ENCODE results near the gene CSKMT.
A peak's percentile ranks its signal among the peaks of the same experiment; 100 is the strongest.
"Not testable (repeated sequence)": the region's sequence is repeated elsewhere in the genome, so short reads cannot be mapped to it uniquely, and the experiment has no call there.

CSKMT gene

DNA sequence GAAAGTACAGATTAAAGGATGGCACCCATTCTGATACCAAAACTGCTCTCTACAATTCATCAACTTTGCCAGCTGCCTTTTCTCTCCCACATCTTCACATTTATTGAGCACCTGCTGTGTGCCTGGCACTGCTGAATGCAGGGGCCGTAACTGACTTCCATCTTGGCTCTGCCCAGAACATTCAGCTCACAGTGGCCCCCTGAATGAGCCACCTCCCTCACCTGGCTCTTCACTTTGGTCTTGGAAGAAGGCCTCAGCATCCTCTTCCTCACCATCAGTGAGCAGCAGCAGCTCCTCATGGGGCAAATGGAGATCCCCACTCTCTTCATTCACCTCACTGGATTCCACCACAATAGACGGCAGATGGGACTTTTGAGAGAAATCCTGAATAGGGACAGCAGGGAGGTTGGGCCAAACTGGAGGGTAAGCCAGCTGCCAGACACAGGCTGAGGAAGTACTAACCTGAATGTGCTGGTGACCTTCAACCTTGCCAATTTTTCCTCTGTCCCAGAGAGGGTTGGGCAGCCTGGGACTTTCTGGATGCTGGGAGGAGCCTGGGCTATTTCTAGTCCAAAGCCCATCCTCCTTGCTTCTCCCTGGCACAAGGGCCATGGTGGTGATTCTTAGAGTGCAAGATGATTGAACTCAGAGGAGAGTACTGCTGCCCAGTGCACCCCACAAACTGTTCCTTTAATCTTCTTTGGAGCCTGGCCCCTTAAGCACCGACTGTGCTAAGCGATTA lies 4.5 kb downstream of the CSKMT start:
- DNase-seq (ENCODE audit: insufficient read length, low spot score) (no peak), FAIRE-seq (no peak)
- TF ChIP-seq POLR2A (IDR thresholded peaks at IDR 0.05; ENCODE audit: low read depth, low read length), result no peak

DNA sequence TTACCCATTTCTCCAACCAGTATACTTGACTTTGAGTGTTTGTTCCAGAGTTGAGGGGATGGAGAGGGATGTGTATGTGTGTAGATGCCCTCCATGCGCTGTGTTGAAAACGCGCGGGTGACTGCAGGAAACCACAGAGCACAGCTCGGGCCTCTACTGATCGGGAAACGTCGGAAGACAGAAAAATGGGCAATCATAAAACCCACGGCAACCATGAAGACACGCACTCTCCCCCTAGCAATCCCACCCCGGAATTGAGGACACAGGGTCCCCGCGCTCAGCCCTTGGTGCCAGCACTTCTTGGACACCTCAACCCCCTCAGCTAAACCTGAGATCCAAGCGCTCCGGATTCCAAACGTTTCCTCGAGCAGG lies 6.1 kb downstream of the CSKMT start:
- DNase-seq (ENCODE audit: insufficient read length, low spot score), result no peak
- no peak for TF ChIP-seq POLR2A (IDR thresholded peaks at IDR 0.05; ENCODE audit: low read depth, low read length)
- no peak for FAIRE-seq

DNA sequence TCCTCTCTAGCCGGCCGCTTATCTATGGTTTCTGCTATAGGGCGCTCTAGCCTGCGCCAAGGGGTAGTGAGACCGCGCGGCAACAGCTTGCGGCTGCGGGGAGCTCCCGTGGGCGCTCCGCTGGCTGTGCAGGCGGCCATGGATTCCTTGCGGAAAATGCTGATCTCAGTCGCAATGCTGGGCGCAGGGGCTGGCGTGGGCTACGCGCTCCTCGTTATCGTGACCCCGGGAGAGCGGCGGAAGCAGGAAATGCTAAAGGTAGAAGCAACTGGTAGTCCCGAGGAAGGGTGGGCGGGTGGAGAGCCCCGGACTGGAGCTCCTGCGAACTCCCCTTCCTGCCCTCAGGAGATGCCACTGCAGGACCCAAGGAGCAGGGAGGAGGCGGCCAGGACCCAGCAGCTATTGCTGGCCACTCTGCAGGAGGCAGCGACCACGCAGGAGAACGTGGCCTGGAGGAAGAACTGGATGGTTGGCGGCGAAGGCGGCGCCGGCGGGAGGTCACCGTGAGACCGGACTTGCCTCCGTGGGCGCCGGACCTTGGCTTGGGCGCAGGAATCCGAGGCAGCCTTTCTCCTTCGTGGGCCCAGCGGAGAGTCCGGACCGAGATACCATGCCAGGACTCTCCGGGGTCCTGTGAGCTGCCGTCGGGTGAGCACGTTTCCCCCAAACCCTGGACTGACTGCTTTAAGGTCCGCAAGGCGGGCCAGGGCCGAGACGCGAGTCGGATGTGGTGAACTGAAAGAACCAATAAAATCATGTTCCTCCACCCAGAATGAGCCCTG lies 6.7 kb downstream of the CSKMT start, which contains the start of the genes LBHD1 and UQCC3:
TSS of gene LBHD1 (minus strand) at position 660 of the 782 bp plus-strand sequence. CDS start 2,236 bp downstream, outside the sequence.
TSS of gene UQCC3 (plus strand) at position 66 of the 782 bp plus-strand sequence. CDS start at position 139, 73 bp downstream.
- FAIRE-seq (no peak), DNase-seq (ENCODE audit: insufficient read length, low spot score) (peak; percentile 62)
- TF ChIP-seq POLR2A (IDR thresholded peaks at IDR 0.05; ENCODE audit: low read depth, low read length), result peak; percentile 79

DNA sequence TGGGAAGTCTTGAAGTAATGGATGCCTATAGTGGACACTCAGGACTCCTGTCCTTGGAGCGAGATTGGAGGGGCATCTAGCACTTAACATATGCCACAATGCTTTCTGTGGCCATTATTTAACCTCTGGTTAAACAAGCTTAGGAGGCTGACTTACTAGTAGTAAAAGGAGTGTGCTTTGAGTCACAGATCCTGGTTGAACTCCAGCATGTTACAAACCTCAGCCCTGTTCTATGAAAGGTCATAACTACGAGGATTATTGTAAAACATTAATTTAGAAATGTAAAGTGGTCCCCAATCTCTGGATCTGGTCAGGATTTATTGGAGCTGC lies 8.0 kb downstream of the CSKMT start:
- no peak for DNase-seq (ENCODE audit: insufficient read length, low spot score)
- TF ChIP-seq POLR2A (IDR thresholded peaks at IDR 0.05; ENCODE audit: low read depth, low read length), result no peak
- no peak for FAIRE-seq

DNA sequence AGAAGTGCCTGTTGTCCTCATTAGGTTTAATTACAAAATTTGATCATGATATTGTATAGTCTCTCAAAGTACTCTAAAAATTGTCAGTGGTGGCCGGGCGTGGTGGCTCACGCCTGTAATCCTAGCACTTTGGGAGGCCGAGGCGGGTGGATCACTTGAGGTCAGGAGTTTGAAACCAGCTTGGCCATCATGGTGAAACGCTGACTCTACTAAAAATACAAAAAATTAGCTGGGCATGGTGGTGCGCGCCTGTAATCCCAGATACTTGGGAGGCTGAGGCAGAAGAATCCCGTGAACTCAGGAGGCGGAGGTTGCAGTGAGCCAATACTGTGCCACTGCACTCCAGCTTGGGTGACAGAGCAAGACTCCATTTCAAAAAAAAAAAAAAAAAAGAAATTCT lies 10.3 kb downstream of the CSKMT start:
- not testable (repeated sequence) for FAIRE-seq

GRCh38 chr11:62676698-62677097 lies 11.6 kb downstream of the CSKMT start:
- FAIRE-seq (no peak), DNase-seq (ENCODE audit: insufficient read length, low spot score) (no peak)
- TF ChIP-seq POLR2A (IDR thresholded peaks at IDR 0.05; ENCODE audit: low read depth, low read length), result no peak

More for the DNA sequence above, 10.3 kb downstream of the CSKMT start:
- not testable (repeated sequence) for DNase-seq (ENCODE audit: insufficient read length, low spot score)

- DNase-seq (ENCODE audit: insufficient read length, low spot score), result no peak
- TF ChIP-seq POLR2A (IDR thresholded peaks at IDR 0.05; ENCODE audit: low read depth, low read length), result no peak
- no peak for FAIRE-seq
Measured at GRCh38 chr11:62677156-62677555, 12.0 kb downstream of the CSKMT start.

DNA sequence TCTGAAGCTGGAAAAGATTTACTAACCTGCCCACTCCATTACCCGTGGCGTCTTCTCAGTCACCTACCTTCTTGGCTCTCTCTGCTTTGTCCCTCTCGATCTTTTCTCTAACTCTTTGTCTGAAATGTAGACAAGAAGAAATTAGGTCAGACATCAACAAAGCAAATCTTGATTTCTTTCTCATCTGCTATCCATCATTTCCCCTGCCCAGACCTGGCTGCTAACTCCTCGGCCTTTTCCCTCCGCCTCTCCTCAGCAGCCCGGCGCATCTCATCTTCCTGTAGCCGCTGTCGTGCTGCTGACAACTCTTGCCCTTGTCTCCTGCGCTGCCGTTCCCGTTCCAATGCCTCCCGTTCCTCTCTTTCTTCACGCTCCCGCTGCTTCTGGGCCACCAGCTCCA lies 12.6 kb downstream of the CSKMT start:
- no peak for DNase-seq (ENCODE audit: insufficient read length, low spot score)
- no peak for TF ChIP-seq POLR2A (IDR thresholded peaks at IDR 0.05; ENCODE audit: low read depth, low read length)
- no peak for FAIRE-seq

DNA sequence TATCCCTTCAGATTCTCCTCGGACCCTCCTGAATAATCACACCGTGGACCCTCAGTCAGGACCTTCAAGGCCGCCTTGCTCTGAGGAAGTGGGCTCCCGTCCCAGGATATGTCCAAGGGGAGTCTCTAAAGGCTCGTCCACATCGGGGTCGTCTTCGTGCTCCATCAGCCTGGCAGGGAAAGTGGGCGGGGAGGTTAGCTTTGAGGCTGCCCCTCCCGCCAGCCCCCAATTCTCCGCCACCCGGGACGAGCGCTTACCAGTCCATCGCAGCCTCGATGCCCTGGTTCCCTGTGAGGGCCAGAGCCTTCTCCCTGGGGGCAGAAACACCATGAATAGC lies 13.3 kb downstream of the CSKMT start:
- no peak for DNase-seq (ENCODE audit: insufficient read length, low spot score)
- FAIRE-seq, result no peak
- no peak for TF ChIP-seq POLR2A (IDR thresholded peaks at IDR 0.05; ENCODE audit: low read depth, low read length)

- peak; percentile 57 for TF ChIP-seq POLR2A (IDR thresholded peaks at IDR 0.05; ENCODE audit: low read depth, low read length)
- DNase-seq (ENCODE audit: insufficient read length, low spot score) (peak; percentile 80), FAIRE-seq (no peak)
Measured at GRCh38 chr11:62678770-62679696, 13.9 kb downstream of the CSKMT start, which contains the start of gene UBXN1. UBXN1 (minus strand) TSS chr11:62679073; CDS start chr11:62678923, 150 bp downstream.

GRCh38 chr11:62680825-62681240 lies 15.7 kb downstream of the CSKMT start:
- no peak for TF ChIP-seq POLR2A (IDR thresholded peaks at IDR 0.05; ENCODE audit: low read depth, low read length)
- DNase-seq (ENCODE audit: insufficient read length, low spot score) (peak; percentile 78), FAIRE-seq (no peak)

DNA sequence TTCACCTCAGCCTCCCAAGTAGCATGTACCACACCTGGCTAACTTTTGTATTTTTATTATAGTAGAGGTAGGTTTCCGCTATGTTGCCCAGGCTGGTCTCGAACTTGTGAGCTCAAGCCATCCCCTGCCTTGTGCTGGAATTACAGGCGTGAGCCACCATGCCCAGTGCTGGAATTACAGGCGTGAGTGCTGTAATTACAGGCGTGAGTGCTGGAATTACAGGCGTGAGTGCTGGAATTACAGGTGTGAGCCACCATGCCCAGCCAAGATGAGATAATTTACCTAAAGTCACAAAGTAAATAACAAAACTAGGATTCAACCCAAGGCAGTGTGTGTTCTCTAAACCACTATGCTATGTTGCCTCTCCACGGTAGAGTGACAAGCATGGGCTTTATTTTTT lies 17.4 kb downstream of the CSKMT start:
- no peak for TF ChIP-seq POLR2A (IDR thresholded peaks at IDR 0.05; ENCODE audit: low read depth, low read length)
- DNase-seq (ENCODE audit: insufficient read length, low spot score) (no peak), FAIRE-seq (no peak)

DNA sequence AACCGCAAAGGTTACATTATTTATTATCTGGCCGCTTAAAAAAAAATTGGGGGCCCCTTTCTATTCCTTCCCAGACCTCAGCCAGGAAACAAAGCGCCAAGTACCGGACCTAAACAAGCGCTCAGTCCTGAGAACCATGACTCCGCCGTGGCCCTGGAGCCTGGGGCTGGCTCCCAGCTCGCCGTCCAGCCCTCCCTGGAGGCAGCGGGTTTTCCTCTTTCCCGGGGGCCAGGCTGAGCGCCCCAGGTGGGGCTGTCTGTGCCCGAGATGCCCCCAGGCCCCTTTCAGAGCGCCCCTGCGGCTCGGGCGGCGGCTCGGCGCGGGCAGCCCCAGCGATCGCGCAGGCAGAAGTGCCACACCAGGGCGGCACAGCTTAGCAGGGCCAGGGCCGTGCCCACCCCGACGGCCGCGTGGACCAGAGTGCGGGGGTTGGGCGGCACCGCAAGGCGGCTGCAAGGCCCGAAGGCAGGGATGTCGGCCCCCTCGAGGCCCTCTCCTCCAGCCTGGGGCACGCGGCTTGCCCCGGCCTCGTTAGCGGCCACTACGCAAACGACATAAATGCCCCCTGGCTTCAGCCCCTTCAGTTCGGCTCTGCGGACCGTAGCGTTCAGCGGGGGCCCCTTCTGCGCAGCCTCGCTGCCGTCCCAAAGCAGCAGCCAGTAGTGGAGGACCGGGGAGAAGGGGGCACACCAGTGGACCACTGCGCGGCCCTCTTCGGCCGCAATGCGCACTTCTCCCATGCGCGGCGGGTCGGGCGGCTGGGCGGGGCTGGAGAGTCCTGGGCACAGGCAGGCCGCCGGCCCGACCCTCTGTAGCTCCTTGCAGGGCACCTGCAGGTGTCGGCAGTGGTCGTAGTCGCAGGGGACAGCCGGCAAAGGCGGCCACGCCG lies 22.6 kb downstream of the CSKMT start:
- TF ChIP-seq POLR2A (IDR thresholded peaks at IDR 0.05; ENCODE audit: low read depth, low read length), result no peak
- DNase-seq (ENCODE audit: insufficient read length, low spot score) (no peak), FAIRE-seq (no peak)

Data from H54 (cell line).